GM21381 (cell line): ENCODE measurements around the gene ZNRF1.
A peak's percentile ranks its signal among the peaks of the same experiment; 100 is the strongest.

ENCODE experiments used
- ATAC-seq: cut with Tn5 transposase; IDR thresholded peaks from one replicate; pipeline ENCODE4 v1.9.1; 2021; ENCODE audit warnings: mild to moderate bottlenecking, moderate library complexity; ENCODE audit not compliant: unreplicated experiment

ZNRF1 gene

DNA sequence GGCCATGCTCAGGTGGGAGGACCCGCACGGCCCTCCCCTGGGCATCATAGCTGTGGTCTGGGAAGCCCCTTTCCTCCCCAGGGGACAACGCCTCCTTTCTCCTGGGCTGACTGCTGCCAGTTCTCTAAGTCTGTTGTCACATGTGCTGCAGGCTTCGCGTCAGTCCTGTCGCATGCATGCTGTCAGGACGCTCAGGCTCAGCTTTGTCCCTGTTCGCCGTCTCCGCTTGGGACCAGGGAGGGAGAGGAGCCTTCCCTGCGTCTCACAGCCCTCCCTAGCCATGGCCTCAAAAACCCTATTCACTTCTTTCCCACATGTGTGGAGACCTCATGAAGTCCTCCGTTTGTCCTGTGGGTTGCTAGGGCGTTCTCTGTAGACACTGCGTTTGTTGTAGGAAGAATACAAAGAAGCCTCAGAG, 96.4 kb downstream of the ZNRF1 start:
- no peak for ATAC-seq

DNA sequence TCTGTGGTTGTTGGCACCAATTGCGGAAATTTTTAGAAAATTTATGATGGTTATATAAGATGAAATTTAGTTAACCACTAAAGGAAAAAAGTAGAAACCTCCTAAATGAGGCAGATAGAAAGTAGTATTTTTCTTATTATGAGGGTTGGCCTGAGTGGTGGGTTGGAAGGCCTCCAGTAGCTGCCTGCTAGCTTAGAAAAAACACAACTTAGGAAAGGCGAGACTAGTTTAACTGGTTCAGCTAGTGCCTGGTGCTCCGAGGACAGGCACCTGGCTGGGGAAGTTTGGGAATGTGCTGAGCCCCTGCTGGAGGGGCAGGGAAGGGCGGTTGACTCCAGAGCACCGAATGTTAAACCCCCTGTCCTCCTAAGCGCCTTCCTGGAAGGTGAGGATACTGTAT, 97.8 kb downstream of the ZNRF1 start:
- no peak for ATAC-seq

DNA sequence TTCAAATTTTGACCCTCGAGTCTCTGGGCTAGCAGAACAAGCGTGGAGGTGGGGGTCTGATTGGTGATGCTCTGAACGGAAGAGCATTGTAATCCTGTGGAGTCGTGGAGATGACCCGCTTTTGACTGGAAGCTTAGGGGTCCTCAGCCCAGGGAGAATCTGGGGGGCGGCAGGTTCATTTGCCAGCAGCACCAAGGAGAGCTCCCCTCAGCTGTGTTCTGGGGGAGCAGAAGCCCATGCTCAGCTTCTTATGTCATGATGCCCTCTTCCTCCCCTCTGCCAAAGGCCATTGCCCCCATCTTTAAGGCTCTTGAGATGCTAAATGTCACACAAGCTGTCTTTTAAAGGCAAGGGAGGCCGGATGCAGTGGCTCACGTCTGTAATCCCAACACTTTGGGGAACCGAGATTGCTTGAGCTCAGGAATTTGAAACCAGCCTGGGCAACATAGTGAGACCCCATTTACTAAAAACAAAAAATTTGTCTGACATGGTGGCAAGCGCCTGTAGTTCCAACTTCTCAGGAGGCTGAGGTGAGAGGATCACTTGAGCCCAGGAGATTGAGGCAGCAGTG, 98.5 kb downstream of the ZNRF1 start:
- no peak for ATAC-seq

DNA sequence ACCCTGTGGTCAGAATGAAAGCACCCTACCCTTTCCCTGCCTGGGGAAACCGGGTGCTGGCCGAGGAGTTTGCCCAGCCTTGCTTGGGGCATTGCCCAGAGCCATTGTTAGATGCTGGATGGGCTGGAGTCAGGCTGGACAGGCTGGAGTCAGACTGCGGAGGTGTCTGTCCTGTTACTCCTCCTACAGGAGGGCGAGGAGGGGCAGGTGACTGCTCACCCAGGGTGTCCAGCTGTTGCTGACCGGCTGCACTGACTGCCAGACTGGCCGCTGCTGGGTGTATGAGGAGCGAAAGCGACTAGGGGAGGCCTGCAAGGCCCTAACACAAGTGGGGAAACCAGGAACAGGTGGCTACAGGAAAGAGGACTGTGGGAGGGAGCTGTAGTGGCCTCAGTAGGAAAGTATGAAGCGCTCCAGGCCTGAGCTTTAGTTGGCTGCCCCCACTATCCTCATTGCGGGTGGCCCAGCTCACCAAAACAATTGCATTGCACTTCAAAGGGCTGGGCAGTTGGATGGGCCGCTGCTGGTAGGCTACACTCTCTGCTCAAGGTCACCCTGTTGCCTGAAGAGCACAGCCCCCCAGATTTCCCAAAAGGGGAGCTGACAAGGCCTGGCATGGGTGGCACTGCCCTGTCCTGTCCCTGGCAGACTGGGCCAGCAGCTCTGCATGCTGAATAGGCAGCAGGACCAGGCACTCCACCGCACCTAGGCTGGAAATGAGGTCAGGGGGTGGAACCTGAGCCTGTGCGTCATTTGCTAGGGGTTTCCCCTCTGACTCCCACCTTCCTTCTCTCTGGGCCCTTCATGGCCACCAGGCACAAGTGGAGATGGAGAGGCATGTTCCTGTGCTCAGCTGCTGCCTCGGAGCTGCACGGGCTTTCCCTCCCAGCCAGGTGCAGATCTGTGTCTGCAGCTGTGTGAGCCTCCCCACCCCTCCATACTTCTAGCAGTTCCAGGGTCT, 99.4 kb downstream of the ZNRF1 start:
- no peak for ATAC-seq

DNA sequence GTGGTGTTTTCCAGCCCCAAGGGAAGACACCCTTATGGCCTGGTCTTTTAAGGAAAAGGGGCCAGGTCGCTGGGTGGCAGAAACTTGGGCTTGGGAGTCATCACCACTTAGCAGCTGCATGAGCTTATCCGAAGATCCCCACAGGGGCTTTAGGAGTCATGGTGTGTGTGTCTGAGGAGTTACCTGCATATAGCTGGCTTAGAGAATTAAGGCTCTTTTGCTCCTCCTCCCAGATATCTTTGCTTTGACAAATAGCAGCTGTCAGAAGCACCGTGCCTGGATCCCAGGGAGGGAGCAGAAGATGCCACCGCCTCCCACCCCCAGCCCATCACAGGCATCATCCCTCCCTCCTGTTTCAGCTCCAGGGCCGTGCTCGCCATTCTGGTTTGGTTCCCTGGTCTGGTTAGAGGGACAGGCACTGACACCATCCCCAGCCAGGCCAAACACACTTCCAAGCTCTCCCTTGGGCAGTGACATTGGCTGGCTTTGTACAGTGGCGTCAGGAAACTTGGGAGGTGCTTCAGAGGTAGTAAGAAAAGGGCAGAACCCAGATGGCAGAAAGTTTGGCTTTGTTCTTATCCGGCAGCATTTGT, 100.3 kb downstream of the ZNRF1 start:
- no peak for ATAC-seq

DNA sequence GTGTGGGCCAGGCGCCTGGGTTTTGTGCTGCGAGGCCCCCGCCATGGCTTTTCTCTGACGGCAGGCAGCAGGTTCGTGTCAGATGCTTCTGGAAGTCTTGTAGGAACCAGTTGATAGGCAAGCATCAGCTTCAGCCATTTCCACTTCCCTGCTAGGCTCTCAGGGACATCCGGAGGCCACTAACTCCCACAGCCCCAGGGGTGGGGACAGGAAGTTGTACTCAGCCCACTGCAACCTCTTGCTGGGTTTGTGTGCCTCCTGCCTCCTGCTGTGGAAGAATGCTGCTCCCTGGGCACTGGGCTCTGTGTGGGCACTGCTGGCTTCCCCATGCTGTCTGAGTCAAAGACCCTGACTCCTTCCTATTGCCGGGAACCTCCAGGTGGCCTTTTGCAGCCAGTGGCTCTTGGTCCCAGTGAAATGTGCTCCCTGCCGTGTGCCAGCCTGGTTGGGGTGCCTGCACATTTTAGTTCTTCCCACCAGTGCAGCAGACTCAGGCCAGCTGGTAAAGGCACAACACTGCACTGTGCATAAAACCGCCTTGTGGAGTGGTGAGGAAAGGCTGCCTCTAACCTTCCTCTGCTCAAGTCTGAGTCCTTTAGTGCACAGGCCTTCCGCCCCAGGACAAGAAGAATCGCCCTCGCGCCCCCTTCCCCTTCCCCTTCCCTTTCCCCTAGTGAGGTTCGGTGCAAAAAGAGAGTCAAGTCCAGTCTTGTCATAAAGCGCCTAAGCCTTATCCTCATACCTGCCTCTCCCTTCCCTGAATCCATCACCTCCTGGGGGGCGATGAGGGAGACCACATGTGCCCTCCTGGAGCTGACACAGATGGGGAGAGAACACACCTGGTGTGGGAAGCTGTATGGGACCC, 101.1 kb downstream of the ZNRF1 start:
- ATAC-seq, result peak; percentile 71

DNA sequence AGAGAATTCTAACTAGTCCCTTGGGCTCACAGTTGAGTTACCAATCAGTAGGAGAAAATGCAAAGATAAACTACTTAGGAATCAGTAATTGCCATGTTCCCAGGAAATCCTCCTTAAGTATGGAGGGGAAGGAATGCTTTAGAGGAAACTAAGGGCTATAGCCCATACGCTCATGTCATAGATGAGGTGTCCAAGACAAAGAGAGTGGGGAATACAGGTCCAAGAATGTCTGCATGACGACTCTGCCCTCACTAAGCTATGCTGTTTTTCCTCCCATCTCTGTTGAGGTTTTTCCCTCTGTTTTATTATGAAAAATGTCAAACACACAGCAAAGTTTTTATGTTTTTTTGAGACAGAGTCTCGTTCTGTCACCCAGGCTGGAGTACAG, 101.8 kb downstream of the ZNRF1 start:
- no peak for ATAC-seq

DNA sequence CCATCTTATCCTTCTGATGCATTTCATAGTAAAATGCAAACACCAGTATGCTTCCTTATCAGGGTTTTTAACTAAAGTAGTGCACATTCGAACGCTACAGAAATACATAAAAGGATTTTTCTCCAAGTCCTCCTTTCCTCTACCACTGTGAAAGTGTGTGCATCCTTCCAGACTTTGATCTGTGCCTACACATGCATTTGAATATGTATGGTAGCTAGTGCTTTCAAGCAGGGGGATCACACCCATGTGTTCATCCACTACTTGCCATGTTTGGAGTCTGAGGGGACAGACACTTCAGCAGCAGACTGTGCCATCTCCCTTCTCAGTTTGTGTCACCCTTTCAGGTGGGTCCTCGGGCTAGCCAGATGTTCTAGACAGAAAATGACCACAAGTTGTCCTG, 102.8 kb downstream of the ZNRF1 start:
- ATAC-seq, result no peak

DNA sequence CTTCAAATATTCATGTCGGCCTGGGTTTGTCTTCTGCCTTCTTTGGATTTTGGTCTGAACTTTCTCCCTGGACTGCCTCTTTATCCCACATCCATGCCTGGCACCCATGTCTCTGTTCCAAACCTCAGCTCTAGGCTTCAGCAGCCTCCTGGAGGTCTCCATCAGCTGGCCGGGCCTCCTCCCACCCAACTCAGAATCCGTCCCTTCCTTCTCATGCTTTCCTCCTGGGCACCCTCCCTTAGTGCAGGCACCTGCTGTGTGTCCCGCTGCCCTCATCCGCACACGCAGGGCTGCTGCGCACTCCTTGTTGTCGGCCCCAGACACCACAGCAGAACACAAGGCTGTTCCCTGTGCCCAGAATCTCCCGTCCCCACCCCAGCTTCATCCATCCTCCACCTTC, 103.8 kb downstream of the ZNRF1 start:
- no peak for ATAC-seq

DNA sequence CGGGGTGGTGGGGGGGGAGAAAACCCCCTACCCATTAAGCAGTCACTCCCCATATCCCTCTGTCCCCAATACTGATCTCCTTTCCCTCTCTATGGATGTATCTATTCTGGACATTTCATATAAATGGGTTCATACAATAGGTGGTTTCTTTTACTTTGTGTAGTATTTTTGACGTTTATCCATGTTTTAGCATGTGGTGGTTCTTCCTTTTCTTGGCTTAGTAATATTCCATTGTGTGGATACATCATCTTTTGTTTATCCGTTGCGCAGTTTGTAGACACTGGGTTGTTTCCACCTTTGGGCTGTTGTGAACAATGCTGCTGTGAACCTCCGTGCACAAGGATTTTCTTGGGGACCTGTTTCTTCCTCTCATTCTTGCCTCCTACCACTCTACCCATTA, 105.2 kb downstream of the ZNRF1 start:
- ATAC-seq, result no peak

DNA sequence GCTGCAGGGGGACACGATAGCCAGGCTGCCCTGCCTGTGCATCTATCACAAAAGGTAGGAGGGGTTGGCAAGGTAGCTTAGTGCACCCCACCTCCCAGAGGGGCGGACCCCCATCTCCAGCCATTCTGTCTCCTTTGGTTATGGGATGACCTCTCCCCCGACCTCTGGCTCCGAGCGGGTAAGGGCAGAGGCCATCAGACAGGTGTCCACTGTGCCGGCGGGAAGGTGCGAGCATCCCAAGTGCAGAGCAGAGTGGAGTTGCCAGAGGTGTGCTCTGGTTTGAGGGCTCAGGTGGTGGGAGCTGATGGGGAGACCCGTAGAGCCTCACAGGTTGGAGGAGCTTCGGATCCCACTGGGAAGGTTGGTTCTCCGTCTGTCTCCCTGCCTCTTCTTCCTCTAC, 106.0 kb downstream of the ZNRF1 start:
- no peak for ATAC-seq

DNA sequence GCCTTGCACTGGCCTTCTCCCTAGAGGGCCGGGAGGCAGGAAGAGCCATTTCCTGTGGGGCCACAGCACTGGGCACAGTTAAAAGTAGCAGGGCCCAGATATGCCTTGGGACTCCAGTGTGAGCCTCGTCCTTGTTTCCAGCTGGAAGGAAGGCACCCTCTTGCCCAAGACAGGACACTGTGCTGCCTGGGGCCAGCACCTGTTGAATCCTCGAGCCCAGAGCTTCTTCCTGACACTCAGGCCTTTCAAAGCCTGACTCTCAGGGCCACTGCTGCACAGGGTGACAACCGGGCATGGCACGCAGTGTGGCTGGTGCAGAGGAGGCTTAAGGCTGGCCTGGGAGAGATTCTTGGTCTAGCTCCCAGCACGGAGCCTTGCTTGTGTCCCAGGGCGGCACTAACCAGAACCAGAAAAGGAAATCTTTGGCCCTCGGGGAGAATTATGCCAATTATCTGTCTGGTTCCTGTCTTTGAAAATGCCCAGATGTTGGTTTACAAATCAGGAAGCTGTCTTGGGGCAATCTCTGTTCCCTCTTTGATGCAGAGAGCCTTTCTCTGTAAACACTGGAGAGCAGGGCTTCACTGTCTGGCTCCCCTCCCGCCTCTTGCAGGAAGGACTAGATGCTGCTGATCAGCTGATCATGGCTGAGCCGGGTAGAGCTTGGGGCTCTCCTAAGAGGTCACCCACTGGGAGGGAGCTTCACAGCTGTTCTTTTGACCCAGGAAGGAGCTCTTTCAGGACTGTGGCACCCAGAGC, 106.7 kb downstream of the ZNRF1 start:
- ATAC-seq, result no peak

DNA sequence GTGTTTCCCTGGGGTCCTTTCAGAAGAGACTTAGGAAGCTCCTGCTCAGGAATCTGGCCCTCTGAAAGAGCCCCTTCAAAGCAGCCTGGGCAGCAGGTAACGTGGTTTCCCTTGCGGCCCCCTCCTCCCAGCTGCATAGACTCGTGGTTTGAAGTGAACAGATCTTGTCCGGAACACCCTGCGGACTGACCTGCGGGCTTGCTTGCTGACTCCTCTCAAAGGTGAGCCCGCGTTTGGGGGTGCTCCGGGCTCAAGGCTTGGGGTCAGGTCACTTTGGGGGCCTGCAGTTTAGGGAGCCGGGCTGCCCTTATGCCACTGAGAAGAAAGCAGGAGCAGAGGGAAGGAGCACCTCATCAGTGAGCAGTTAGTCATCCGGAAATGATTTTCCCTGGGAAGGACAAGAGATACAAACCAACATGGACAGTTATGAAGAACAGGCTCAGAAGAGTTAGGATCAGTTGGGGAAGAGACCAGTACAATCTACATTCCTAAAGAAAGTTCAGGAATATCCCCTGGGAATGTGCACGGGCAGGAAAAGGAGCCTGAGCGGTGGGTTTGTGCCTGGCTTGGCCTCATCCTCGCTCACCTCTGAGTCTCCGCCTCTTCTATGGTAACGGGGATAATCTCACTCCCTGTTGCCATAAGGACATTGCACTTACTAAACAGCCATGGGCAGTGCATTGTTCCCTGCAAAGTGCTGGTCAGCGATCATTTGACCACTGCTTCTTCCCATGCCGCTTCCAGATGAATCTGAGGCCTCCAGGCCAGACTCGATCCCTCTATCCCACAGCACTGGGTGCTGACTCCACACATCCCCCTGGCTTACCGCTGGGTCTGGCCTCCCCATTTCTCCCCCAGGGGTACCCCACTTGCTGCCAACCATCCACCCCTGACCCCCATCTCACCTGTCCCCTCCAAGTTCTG, 107.8 kb downstream of the ZNRF1 start:
- ATAC-seq, result no peak

DNA sequence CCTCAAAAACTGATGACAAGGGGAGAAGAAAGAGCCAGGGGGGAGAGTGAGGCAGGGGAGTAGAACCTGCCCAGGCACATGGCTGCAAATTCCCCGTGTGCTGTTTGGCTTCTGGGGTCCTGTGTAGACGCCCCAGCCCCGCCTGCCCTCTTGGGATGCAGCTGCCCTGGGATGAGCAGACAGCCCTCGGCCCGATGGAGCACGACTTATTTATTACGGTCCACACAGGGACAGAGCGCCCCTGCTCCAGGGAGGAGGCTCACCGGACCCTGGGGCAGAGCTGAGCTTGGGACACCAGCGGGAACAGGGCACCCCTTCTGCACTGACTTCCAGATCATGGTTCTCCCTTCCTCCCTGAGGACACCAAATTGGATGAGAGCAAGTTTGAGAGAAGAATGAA, 108.7 kb downstream of the ZNRF1 start:
- no peak for ATAC-seq

DNA sequence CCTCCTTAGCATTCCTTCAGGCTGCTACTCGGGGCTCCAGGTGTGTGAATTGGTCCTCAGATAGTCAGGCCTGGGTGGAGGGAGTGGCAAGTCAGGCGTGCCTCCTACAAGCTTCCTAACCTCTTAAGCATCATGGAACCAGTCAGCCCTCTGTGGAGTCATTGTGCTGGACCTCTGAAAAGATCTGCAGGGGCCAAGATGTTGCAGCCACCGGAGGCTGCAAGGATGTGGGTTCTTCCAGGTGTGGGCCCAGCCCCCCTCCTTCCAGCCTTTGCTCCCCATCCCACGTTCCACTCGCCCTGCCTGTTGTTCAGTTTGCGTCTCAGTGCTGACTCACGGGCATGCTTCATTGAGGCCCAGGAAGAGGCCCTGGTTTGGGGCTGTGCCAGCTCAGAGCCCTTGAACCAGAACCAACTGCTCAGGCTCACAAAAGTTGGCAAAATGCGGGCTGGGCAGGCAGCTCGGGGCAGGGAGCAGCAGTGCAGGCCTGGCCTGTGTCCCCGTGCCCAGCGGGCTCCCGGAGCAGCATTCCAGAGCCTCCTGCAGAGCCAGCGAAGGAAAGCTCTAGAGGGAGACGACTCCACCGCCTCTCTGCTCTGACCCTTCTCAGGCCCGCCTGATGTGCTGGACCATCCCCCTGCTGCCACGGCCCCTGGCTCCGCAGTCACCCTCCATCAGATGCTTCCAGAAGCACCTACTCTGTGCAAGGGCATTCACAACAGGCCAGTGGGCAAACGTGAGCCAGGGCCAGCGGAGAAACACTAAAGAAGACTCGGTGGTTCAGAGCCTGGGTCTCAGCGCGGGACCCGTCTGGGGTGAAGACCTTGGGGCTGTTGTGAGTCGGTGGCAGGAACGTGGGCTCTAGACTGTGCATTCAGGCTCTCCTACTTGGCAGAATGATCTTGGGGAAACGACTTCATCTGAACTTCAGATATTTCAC, 110.2 kb downstream of the ZNRF1 start:
- no peak for ATAC-seq

DNA sequence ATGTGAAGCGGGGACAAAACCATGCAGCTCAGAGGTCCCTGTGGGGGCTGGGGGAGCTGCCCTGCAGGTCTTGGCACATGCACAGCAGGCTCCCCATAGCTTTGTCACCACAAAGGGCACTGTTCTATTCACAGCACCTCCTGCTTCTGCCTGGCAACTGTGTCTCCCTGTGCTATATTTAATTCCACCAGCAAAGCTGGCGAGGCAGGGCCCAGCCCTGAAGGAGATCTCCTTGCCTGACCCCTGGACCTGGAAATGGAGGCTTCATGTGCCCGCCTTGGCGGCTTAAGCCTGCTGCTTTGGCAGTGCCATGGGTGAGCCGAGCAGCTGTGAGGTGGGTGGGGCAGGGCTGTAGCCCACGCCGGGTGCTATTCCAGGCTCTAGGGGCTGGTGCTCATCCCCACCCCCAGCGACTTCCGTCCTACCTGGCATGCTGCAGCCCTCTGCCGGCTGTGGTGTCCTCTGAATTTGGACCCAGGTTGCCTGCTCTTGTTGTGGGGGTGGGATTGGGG, 111.0 kb downstream of the ZNRF1 start:
- no peak for ATAC-seq

DNA sequence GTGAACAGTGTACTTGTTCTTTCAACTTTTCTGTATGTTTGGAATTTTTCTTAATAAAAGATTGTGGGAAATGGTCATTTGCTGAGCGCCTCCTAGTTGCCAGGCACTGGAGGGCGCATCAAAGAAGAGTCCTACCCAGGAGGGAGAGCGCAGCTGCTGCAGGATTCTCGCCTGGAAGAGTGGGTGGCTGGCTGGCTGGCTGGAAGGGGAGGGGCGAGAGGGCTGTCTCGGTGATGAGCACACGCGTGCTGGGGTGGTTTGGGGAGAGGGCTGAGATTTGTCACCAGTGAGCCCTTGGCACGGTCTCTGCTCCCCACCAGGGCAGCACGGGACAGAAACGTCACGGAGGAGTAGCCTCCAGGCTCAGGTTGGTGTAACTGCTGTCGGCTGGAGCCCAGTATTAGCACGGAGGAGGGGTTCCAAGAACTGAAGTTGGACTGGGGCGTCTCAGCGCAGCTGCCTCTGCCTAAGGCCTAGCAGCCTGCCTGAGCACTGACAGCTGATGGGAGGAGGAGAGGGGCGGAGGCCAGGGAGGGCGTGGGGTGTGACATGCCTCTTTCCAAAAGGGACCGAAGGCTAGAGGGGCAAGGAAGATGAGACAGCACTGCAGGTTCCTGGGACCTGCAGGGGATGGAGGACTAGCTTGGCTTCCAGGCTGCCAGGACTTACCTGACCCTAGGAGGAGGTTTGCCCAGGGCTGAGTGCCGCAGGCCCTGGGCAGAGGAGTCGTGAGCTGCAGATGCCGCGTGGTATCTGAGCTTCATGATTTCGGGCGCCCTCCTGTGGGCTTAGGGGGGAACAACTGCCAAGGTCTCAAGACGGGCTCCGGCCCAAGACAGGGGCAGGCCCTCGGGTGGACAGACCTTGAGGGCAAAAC, 112.1 kb downstream of the ZNRF1 start:
- ATAC-seq, result peak; percentile 70
